Activated T-cell treated with anti-CD3 and anti-CD28 coated beads, Interleukin-2, amount 50 U/mL, for 4 hours (primary cell): ENCODE measurements around the gene C3orf18. TPM values are rescaled to one million over a fixed set of nuclear protein-coding genes. Genes with fewer than 3 reads are reported as not detected.

Experiments used
- ATAC-seq, 2 donors: fragments of 200-7000 bp; cut with Tn5 transposase; one replicate each; pipeline ENCODE4 v1.10.0; 2021
- DNase-seq: peaks from one replicate; pipeline ENCODE4 v3.0.0-alpha.2; 2020
- H3K27me3 Mint-ChIP-seq: one replicate; pipeline ENCODE4 v1.8.0; 2021; ENCODE audit warnings: low read depth, mixed read lengths
- H3K36me3 Mint-ChIP-seq: one replicate; pipeline ENCODE4 v1.8.0; 2022; ENCODE audit warnings: mixed read lengths; ENCODE audit not compliant: insufficient read depth
- H3K4me1 Mint-ChIP-seq: one replicate; pipeline ENCODE4 v1.8.0; 2021; ENCODE audit warnings: low read depth, mixed read lengths
- H3K4me3 Mint-ChIP-seq: one replicate; pipeline ENCODE4 v1.8.0; 2021; ENCODE audit warnings: mild to moderate bottlenecking, moderate library complexity, mixed read lengths
- H3K9me3 Mint-ChIP-seq: one replicate; pipeline ENCODE4 v1.8.0; 2021; ENCODE audit warnings: mixed read lengths
- total RNA-seq, 3 donors: library from RNA; stranded (reverse); gene quantifications; one replicate each; pipeline ENCODE4 v1.2.1, GENCODE V29; 2021

Gene C3orf18
- total RNA-seq, 3 donors from 2014 or later: 6.7 to 11.2 (median 9.0) TPM

DNA sequence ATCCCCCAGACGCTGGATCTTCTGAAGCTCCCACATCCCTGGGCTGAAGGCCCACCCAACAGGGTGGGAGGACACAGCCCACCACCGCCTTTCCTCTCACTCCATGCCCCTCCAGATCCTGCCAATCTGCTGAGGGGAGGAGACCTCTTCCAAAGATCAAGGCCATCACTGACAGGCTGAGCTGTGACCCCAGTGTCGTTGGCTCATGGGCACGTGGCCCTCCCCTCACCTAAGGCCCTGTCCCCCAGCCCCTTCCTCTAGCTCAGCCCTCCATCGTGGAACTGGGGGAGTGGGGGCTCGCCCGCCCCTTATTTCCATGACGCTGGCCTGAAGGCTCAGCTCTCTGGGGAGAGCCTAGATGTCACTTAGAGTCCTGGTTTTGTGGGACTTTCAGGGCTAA is 10.4 kb downstream of the C3orf18 start:
- DNase-seq (no peak), ATAC-seq (no peak)
- Mint-ChIP-seq H3K9me3 (no peaks in the 10 kb centered on the region), H3K36me3 (no peaks in the 10 kb centered on the region), H3K4me1 (no peaks in the 10 kb centered on the region), H3K27me3 (no peaks in the 10 kb centered on the region), H3K4me3 (no peak overlapping the region)

GRCh38 chr3:50554553-50554952 is 13.0 kb downstream of the C3orf18 start:
- Mint-ChIP-seq H3K36me3 (no peaks in the 10 kb centered on the region), H3K9me3 (no peaks in the 10 kb centered on the region), H3K4me1 (no peaks in the 10 kb centered on the region), H3K4me3 (no peak overlapping the region), H3K27me3 (no peaks in the 10 kb centered on the region)
- ATAC-seq: peak in 1 of 2 donors; percentile 39
- no peak for DNase-seq

DNA sequence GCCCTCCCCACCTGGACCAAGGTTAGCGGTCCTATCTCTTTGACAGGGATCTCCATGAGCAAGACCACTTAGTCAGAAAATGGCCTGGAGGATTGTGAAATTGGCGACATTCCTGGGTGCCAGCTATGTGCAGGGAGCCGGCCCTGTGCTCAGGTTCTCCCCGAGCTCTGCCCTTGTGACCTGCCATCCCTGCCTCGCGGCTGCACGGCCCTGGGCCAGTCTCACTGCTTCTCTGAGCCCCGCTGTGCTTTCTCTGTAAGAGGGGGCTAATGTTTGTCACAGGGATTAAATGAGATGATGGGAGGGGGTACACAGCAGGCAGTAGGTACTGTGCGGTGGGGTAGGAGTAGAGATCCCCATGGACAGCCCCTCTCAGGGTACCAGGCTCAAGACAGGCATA is 14.9 kb downstream of the C3orf18 start:
- Mint-ChIP-seq H3K4me1 (no peaks in the 10 kb centered on the region), H3K9me3 (no peaks in the 10 kb centered on the region), H3K4me3 (no peak overlapping the region), H3K27me3 (no peaks in the 10 kb centered on the region), H3K36me3 (no peaks in the 10 kb centered on the region)
- ATAC-seq (no peak), DNase-seq (no peak)

GRCh38 chr3:50551681-50552435 is 15.7 kb downstream of the C3orf18 start:
- no peak for ATAC-seq
- no peaks in the 10 kb centered on the region for H3K27me3 Mint-ChIP-seq
- H3K4me1 Mint-ChIP-seq: no peaks in the 10 kb centered on the region
- no peak overlapping the region for H3K4me3 Mint-ChIP-seq
- H3K9me3 Mint-ChIP-seq: no peaks in the 10 kb centered on the region
- H3K36me3 Mint-ChIP-seq: no peaks in the 10 kb centered on the region
- no peak for DNase-seq

GRCh38 chr3:50551054-50551659 is 16.4 kb downstream of the C3orf18 start:
- Mint-ChIP-seq H3K4me1 (no peaks in the 10 kb centered on the region), H3K9me3 (no peaks in the 10 kb centered on the region), H3K27me3 (no peaks in the 10 kb centered on the region), H3K36me3 (no peaks in the 10 kb centered on the region), H3K4me3 (no peak overlapping the region)
- DNase-seq (no peak), ATAC-seq (no peak)

- ATAC-seq: peak; percentile 75 to 77
- no peaks in the 10 kb centered on the region for H3K27me3 Mint-ChIP-seq
- H3K4me3 Mint-ChIP-seq: no peak overlapping the region
- H3K36me3 Mint-ChIP-seq: no peaks in the 10 kb centered on the region
- no peaks in the 10 kb centered on the region for H3K4me1 Mint-ChIP-seq
- DNase-seq: peak; percentile 58
- no peaks in the 10 kb centered on the region for H3K9me3 Mint-ChIP-seq
Observed at GRCh38 chr3:50550079-50550736, 17.3 kb downstream of the C3orf18 start.

- H3K4me3 Mint-ChIP-seq: no peak overlapping the region
- H3K27me3 Mint-ChIP-seq: no peaks in the 10 kb centered on the region
- H3K9me3 Mint-ChIP-seq: no peaks in the 10 kb centered on the region
- H3K36me3 Mint-ChIP-seq: no peaks in the 10 kb centered on the region
- H3K4me1 Mint-ChIP-seq: no peaks in the 10 kb centered on the region
- ATAC-seq (no peak), DNase-seq (no peak)
Observed at GRCh38 chr3:50549226-50549625, 18.3 kb downstream of the C3orf18 start.

DNA sequence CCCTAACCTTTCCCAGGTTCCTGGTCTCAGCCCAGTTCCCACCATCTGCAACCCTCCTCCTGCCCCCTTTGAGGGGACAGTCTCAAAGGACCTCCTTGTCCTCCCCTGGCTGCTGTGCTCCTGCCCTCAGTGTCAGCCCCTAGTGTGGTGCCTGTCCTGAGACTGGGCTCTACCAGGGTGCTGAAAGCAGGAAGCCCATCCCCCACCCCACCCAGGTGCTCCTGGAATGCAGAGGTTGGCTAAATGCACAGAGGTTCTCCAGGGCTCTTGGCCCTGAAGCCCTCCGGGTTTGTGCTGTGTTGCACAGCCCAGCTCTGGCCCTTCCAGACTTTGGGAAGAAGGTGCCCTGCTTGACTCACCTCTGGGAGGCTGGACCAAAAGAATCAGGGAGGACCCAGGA is 21.8 kb downstream of the C3orf18 start:
- Mint-ChIP-seq H3K27me3 (peaks cover 3% of the 10 kb centered on the region), H3K9me3 (no peaks in the 10 kb centered on the region), H3K4me3 (no peak overlapping the region), H3K4me1 (no peaks in the 10 kb centered on the region), H3K36me3 (no peaks in the 10 kb centered on the region)
- DNase-seq (no peak), ATAC-seq (no peak)

DNA sequence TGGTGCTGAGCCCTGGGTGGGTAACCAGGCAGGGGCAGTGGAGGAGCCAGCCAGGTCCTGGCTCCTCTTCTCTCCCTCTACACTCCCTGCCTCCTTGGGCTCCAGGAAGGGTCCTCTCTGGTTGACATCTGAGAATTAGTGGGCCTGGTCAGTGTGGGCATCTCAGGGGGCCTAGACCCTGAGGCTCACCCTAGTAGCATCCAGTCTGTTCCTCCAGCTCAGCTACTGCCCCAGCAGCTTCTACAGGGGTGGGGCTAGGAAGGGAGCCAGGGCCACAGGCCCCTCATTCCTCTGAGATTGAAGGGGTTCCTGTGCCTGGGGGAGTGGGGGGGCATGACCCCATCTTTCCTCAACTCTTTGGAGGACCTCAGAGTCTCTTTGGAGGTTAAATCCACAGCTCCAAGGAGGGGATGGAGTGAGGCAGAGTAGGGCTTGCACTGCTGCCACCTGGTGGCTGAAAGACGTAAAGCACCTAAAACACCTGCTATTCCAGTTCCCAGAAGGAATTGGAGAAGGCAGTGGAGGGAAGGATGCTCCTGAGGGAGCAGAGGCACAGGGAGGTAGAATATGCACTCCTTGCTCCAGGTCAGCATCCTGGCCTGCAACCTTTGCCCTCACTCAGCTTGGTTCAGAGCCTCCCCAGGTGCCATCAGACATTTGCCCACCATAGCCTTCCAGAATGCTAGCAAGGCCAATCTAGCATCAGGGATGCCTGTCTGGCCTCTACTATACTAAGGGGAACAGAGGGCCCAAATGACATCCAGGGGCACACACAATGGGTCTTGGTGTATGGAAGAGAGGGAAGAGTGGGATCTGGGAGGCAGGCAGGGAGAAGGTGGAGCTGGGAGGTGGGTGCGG is 25.1 kb downstream of the C3orf18 start:
- peak; percentile 59 for DNase-seq
- Mint-ChIP-seq H3K4me1 (no peaks in the 10 kb centered on the region), H3K4me3 (no peak overlapping the region), H3K27me3 (peaks cover 7% of the 10 kb centered on the region), H3K9me3 (no peaks in the 10 kb centered on the region), H3K36me3 (no peaks in the 10 kb centered on the region)
- peak; percentile 74 to 79 for ATAC-seq

DNA sequence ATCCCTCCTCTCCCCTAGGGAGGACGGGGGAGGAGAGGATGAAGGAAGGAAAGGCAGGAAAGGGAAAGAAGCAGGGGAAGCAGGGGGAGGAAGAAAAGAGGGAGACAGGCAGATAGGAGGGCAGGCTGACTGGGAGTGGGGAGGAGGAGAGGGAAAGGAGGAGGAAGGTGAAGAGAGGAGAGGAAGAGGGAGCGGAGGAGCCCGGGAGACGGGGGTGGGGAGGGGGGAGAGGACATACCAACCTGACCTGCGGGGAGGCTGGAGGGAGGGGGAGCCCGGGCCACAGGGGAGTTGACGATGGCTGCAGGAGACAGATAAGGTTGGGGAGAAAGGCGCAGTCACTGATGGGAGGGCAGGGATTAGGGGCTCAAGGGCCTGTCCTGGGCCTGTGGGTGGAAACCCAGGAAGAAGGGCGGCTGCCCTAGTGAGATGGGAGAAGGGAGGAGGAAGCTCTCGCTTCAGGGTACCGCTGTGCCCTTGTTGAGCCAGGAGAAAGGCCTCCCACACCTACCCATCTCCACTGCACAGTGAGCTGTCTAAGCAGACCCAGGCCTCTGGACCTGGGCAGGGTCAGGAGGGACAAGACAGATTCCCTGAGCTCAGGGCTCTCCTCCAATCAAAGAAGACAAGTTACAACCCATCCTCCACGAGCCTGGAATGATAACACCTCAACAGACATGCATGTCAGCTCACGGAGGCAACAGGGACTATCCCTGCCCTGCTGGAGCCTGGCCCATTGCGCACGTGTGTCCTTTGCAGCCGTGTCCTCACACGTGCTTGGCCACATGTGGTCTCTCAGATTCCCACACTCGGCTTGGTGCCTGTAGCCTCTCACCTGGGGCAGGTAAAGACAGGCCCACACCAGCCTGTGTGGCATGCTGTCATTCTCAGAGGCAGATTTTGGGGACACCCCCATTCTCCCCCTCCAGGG is 27.9 kb downstream of the C3orf18 start:
- Mint-ChIP-seq H3K4me3 (no peak overlapping the region), H3K4me1 (no peaks in the 10 kb centered on the region)
- no peak for ATAC-seq

GRCh38 chr3:50537421-50538129 is 30.0 kb downstream of the C3orf18 start:
- ATAC-seq (no peak), DNase-seq (no peak)
- H3K4me1 Mint-ChIP-seq: no peaks in the 10 kb centered on the region
- no peak overlapping the region for H3K4me3 Mint-ChIP-seq
- no peaks in the 10 kb centered on the region for H3K36me3 Mint-ChIP-seq
- H3K27me3 Mint-ChIP-seq: peaks cover 16% of the 10 kb centered on the region
- H3K9me3 Mint-ChIP-seq: no peaks in the 10 kb centered on the region

More for the DNA sequence above, 27.9 kb downstream of the C3orf18 start:
- no peaks in the 10 kb centered on the region for H3K9me3 Mint-ChIP-seq
- no peak for DNase-seq
- H3K36me3 Mint-ChIP-seq: no peaks in the 10 kb centered on the region
- H3K27me3 Mint-ChIP-seq: peaks cover 16% of the 10 kb centered on the region

DNA sequence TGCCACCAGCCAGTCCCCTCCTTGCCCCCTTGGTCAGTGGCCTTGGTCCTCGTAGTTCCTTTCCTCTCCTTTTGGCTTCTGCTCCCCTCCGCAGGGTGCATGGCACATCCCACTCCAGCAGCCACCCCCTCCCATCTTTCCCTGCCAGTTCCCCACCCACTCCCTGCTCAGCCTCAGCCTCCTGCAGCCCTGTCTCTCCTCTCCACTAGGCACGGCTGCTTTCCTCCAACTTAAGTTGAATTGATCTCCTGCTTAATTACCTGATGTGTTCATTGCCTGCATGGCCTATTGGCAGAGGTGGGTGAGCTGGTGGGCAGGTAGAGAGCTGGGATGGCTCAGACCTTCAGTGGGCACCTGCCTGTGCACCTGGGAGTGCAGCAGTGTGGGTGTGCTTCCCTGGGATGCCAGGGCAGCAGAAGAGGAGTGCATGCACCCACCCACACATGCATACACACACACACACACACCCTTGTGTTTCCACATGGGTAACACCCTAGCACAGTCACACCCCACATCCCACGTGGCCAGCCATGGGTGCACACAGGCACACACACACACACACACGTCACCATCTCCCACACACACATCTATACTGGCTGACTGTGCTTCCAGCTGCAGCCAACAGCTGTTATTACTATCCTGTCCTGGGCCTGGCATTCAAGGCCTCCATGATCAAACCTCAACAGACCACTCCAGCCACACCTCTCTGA is 30.9 kb downstream of the C3orf18 start:
- ATAC-seq (no peak), DNase-seq (no peak)
- Mint-ChIP-seq H3K4me1 (no peaks in the 10 kb centered on the region), H3K9me3 (no peaks in the 10 kb centered on the region), H3K27me3 (peaks cover 21% of the 10 kb centered on the region), H3K36me3 (no peaks in the 10 kb centered on the region), H3K4me3 (no peak overlapping the region)
